Measurements from ENCODE around the gene ANO7. TPM values are rescaled to one million over a fixed set of nuclear protein-coding genes. Genes with fewer than 3 reads are reported as not detected.

The ANO7 gene
- polyA plus RNA-seq, 1 of the 3 experiments (the other 2 are of a cell fraction): 0.81 TPM

DNA sequence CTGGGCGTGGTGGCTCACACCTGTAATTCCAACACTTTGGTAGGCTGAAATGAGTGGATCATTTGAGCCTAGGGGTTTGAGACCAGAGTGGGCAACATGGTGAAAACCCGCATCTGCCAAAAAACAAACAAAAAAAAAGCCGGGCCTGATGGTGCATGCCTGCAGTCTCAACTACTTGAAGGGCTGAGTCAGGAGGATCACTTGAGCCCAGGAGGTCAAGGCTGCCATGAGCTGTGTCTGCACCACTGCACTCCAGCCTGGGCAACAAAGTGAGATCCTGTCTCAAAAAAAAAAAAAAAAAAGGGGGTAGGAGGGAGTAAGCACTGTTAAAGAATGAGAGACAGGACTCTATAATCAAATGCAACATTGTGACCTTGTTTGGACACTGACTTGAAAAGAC is 72.4 kb downstream of the ANO7 start:
- CTCF ChIA-PET: no interaction called here
- POLR2A ChIA-PET: no interaction called here

More for the DNA sequence above, 72.4 kb downstream of the ANO7 start:
- no peaks in the 10 kb centered on the region for H3K4me1 ChIP-seq (ENCODE audit: control insufficient read depth in 1 of 2, insufficient read depth in 2 of 2, low read depth in 1 of 2, low read length in 1 of 2)
- H3K9me3 ChIP-seq: no peaks in the 10 kb centered on the region
- no peak for TF ChIP-seq MXI1 (IDR thresholded peaks at IDR 0.05; ENCODE audit: low read depth, low read length)
- TF ChIP-seq, protein P1, sequence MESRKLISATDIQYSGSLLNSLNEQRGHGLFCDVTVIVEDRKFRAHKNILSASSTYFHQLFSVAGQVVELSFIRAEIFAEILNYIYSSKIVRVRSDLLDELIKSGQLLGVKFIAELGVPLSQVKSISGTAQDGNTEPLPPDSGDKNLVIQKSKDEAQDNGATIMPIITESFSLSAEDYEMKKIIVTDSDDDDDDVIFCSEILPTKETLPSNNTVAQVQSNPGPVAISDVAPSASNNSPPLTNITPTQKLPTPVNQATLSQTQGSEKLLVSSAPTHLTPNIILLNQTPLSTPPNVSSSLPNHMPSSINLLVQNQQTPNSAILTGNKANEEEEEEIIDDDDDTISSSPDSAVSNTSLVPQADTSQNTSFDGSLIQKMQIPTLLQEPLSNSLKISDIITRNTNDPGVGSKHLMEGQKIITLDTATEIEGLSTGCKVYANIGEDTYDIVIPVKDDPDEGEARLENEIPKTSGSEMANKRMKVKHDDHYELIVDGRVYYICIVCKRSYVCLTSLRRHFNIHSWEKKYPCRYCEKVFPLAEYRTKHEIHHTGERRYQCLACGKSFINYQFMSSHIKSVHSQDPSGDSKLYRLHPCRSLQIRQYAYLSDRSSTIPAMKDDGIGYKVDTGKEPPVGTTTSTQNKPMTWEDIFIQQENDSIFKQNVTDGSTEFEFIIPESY (IDR thresholded peaks at IDR 0.05; ENCODE audit: borderline replicate concordance, low read depth): no peak
- TF ChIP-seq FOSL2 (IDR thresholded peaks at IDR 0.05; ENCODE audit: borderline replicate concordance, low read depth): no peak
- no peak for TF ChIP-seq SIN3A (IDR thresholded peaks at IDR 0.05; ENCODE audit: borderline replicate concordance, low read depth, low read length)
- no peak for TF ChIP-seq EZH2phosphoT487 (IDR thresholded peaks at IDR 0.05; ENCODE audit: borderline replicate concordance, low read depth)
- no peak for TF ChIP-seq CHD2 (IDR thresholded peaks at IDR 0.05; ENCODE audit: low read length, partially characterized antibody)
- no peak for TF ChIP-seq TEAD4 (IDR thresholded peaks at IDR 0.05; ENCODE audit: borderline replicate concordance, insufficient read depth)
- no peak for TF ChIP-seq FOXM1 (IDR thresholded peaks at IDR 0.05; ENCODE audit: low read depth)
- TF ChIP-seq POLR2AphosphoS5 (IDR thresholded peaks at IDR 0.05; ENCODE audit: low read depth, low read length): no peak
- TF ChIP-seq RCOR1 (IDR thresholded peaks at IDR 0.05; ENCODE audit: low read length): no peak
- no peak for TF ChIP-seq FOXJ3 (CRISPR knock-in tag; IDR thresholded peaks at IDR 0.05)
- TF ChIP-seq JUND (IDR thresholded peaks at IDR 0.05): no peak
- no peak for TF ChIP-seq RXRA (IDR thresholded peaks at IDR 0.05; ENCODE audit: borderline replicate concordance, low read depth)
- TF ChIP-seq, protein P2, sequence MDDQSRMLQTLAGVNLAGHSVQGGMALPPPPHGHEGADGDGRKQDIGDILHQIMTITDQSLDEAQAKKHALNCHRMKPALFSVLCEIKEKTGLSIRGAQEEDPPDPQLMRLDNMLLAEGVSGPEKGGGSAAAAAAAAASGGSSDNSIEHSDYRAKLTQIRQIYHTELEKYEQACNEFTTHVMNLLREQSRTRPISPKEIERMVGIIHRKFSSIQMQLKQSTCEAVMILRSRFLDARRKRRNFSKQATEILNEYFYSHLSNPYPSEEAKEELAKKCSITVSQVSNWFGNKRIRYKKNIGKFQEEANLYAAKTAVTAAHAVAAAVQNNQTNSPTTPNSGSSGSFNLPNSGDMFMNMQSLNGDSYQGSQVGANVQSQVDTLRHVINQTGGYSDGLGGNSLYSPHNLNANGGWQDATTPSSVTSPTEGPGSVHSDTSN (IDR thresholded peaks at IDR 0.05): no peak
- no peak for TF ChIP-seq SMC3 (IDR thresholded peaks at IDR 0.05; ENCODE audit: low read depth, low read length)
- no peak for TF ChIP-seq ELF1 (IDR thresholded peaks at IDR 0.05)
- TF ChIP-seq, protein P3, sequence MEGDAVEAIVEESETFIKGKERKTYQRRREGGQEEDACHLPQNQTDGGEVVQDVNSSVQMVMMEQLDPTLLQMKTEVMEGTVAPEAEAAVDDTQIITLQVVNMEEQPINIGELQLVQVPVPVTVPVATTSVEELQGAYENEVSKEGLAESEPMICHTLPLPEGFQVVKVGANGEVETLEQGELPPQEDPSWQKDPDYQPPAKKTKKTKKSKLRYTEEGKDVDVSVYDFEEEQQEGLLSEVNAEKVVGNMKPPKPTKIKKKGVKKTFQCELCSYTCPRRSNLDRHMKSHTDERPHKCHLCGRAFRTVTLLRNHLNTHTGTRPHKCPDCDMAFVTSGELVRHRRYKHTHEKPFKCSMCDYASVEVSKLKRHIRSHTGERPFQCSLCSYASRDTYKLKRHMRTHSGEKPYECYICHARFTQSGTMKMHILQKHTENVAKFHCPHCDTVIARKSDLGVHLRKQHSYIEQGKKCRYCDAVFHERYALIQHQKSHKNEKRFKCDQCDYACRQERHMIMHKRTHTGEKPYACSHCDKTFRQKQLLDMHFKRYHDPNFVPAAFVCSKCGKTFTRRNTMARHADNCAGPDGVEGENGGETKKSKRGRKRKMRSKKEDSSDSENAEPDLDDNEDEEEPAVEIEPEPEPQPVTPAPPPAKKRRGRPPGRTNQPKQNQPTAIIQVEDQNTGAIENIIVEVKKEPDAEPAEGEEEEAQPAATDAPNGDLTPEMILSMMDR (IDR thresholded peaks at IDR 0.05): no peak
- TF ChIP-seq RFX5 (IDR thresholded peaks at IDR 0.05; ENCODE audit: low read length): no peak
- TF ChIP-seq, protein P4, sequence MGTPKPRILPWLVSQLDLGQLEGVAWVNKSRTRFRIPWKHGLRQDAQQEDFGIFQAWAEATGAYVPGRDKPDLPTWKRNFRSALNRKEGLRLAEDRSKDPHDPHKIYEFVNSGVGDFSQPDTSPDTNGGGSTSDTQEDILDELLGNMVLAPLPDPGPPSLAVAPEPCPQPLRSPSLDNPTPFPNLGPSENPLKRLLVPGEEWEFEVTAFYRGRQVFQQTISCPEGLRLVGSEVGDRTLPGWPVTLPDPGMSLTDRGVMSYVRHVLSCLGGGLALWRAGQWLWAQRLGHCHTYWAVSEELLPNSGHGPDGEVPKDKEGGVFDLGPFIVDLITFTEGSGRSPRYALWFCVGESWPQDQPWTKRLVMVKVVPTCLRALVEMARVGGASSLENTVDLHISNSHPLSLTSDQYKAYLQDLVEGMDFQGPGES (IDR thresholded peaks at IDR 0.05; ENCODE audit: low read depth, low read length): no peak
- no peak for TF ChIP-seq TCF12 (IDR thresholded peaks at IDR 0.05)
- no peak overlapping the region for H3K27ac ChIP-seq (ENCODE audit: low read depth in 2 of 2, low read length in 1 of 2)
- no peak for DNase-seq
- no peaks in the 10 kb centered on the region for H3K27me3 ChIP-seq (ENCODE audit: insufficient read depth)
- 97% methylated on average over 3 of the region's 3 CpGs for WGBS (ENCODE audit: low lambda C conversion rate)
- no peak overlapping the region for H3K4me3 ChIP-seq (ENCODE audit: low read depth in 2 of 2, low read length in 1 of 2)
- no peak overlapping the region for H3K4me2 ChIP-seq
- H3K9me2 ChIP-seq: no peaks in the 10 kb centered on the region
- no peak overlapping the region for H2AFZ ChIP-seq (ENCODE audit: low read depth)
- peaks cover 97% of the 10 kb centered on the region for H3K79me2 ChIP-seq (ENCODE audit: insufficient read depth)
- no peak overlapping the region for H3K9ac ChIP-seq
- peaks cover 11% of the 10 kb centered on the region for H3F3A ChIP-seq (replicated peaks; ENCODE audit: insufficient read depth)
- H3K36me3 ChIP-seq (replicated peaks in 1 of 2; ENCODE audit: control insufficient read depth in 1 of 2, insufficient read depth in 2 of 2, low read length in 1 of 2): peaks cover 74 to 78% of the 10 kb centered on the region in 2 experiments
- peaks cover 75% of the 10 kb centered on the region for H4K20me1 ChIP-seq (ENCODE audit: insufficient read depth)

All from SK-N-SH (cell line).